DOHH2 (cell line): ENCODE data around the gene ABCG5.

Experiments
- EZH2phosphoT487 ChIP-seq: fragments of 200-600 bp; sonication (generic); IDR thresholded peaks from 2 replicates; pipeline ENCODE4 v1.6.1; 2017; ENCODE audit warnings: borderline replicate concordance, mild to moderate bottlenecking, antibody characterized with exemption, low read length, moderate library complexity, mixed read lengths
- TF ChIP-seq, protein P1 (sequence below): fragments of 200-600 bp; sonication (generic); IDR thresholded peaks from one replicate; pipeline ENCODE4 v1.5.1; 2014; ENCODE audit warnings: antibody characterized with exemption, mild to moderate bottlenecking, low read depth, low read length; ENCODE audit not compliant: poor library complexity, severe bottlenecking

DNA sequence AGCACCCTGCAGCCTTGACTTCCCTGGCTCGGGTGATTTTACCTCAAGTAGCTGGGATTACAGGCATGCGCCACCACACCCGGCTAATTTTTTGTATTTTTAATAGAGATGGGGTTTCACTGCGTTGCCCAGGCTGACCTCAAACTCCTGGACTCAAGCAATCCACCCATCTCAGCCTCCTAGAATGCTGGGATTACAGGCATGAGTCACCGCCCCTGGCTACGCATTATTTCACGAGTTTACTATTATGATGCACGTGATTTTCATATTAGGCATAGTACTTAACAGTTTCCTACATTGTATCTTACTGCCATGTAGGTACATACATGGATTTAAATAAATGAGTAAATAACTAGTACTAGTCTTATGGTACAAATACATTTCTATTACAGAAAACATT lies 60.4 kb downstream of the ABCG5 start:
- TF ChIP-seq, protein P1, sequence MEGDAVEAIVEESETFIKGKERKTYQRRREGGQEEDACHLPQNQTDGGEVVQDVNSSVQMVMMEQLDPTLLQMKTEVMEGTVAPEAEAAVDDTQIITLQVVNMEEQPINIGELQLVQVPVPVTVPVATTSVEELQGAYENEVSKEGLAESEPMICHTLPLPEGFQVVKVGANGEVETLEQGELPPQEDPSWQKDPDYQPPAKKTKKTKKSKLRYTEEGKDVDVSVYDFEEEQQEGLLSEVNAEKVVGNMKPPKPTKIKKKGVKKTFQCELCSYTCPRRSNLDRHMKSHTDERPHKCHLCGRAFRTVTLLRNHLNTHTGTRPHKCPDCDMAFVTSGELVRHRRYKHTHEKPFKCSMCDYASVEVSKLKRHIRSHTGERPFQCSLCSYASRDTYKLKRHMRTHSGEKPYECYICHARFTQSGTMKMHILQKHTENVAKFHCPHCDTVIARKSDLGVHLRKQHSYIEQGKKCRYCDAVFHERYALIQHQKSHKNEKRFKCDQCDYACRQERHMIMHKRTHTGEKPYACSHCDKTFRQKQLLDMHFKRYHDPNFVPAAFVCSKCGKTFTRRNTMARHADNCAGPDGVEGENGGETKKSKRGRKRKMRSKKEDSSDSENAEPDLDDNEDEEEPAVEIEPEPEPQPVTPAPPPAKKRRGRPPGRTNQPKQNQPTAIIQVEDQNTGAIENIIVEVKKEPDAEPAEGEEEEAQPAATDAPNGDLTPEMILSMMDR: no peak
- no peak for TF ChIP-seq EZH2phosphoT487
